SJCRH30 (cell line): ENCODE data around the gene TTC22. TPM values are rescaled to one million over a fixed set of nuclear protein-coding genes. Genes with fewer than 3 reads are reported as not detected.

Source experiments
- DNase-seq, 2 experiments: peaks; one replicate each; pipeline ENCODE4 v3.0.0-alpha.2; 2015 to 2020
- H3K27ac ChIP-seq: fragments of 250-450 bp; sonication (Bioruptor Pico); 2 replicates; pipeline ENCODE4 v1.5.1; 2020; ENCODE audit warnings: mild to moderate bottlenecking, moderate library complexity
- H3K27me3 ChIP-seq: fragments of 250-450 bp; sonication (Bioruptor Pico); 2 replicates; pipeline ENCODE4 v1.5.1; 2020; ENCODE audit warnings: mild to moderate bottlenecking, moderate library complexity
- H3K36me3 ChIP-seq: fragments of 250-450 bp; sonication (Bioruptor Pico); 2 replicates; pipeline ENCODE4 v1.5.1; 2020; ENCODE audit warnings: mild to moderate bottlenecking, moderate library complexity
- H3K4me1 ChIP-seq: fragments of 250-450 bp; sonication (Bioruptor Pico); 2 replicates; pipeline ENCODE4 v1.5.1; 2020; ENCODE audit warnings: mild to moderate bottlenecking, moderate library complexity
- H3K4me3 ChIP-seq: fragments of 250-450 bp; sonication (Bioruptor Pico); 2 replicates; pipeline ENCODE4 v1.5.1; 2020; ENCODE audit warnings: mild to moderate bottlenecking, moderate library complexity
- H3K9me3 ChIP-seq: fragments of 250-450 bp; sonication (Bioruptor Pico); replicated peaks from 2 replicates; pipeline ENCODE4 v1.5.1; 2020; ENCODE audit warnings: mild to moderate bottlenecking, moderate library complexity
- total RNA-seq: library from RNA; depleted of rRNA; stranded (reverse); fragments of >200 nt; shearing (Covaris generic); gene quantifications from 2 replicates; pipeline ENCODE4 v1.2.3, GENCODE V29; 2014

Gene TTC22
- total RNA-seq, 1 experiment from 2014 or later, result not detected

DNA sequence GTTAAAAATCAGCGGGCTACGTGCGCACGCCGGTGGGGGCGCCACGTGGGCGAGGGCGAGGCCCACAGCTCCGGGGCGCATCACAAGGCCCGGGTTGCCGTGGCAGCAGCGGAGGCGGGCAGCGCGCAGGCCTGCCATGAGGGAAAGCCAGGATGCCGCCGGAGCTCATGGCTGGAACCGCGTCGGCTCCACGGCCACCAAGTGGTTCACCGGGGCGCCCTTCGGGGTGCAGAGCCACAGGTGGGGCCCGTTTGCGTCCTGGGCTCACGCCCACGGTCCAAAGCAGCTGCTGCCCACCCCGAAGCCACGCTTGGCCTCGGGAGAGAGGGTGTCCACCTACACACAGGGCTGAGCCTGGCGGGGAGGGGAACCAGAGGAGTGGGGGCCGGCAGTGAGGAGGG lies 4.9 kb upstream of the TTC22 start:
- DNase-seq, result no peak
- Histone ChIP-seq H3K27me3 (0 out of 2 replicates have a peak, but pooled peaks cover 4% of the 10 kb centered on the region), H3K36me3 (no peaks in the 10 kb centered on the region), H3K9me3 (no peaks in the 10 kb centered on the region), H3K4me3 (no peak overlapping the region), H3K27ac (no peak overlapping the region), H3K4me1 (no peaks in the 10 kb centered on the region)

DNA sequence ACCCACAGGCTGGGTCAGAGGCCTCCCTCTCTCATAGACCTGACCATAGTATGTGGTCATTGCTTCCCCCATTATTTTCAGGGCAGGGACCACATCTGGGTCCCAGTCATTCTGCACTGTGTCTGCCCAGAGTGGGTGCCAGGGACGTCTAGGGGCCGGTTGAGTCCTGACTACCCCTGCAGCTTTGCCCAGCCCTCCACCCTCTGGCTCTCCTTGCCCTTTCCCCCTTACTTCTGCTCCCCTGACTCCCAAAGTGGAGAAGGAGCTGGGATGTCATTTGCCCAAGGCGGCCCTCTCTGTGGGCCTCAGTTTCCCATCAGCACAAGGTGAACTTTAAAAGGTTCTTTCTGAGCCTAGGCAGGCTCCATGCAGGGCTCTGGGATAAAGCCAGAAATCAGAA lies 4.3 kb upstream of the TTC22 start:
- DNase-seq, result no peak
- H3K4me3 ChIP-seq, result no peak overlapping the region
- H3K27ac ChIP-seq, result no peak overlapping the region
- H3K4me1 ChIP-seq, result no peaks in the 10 kb centered on the region
- H3K9me3 ChIP-seq, result no peaks in the 10 kb centered on the region
- H3K36me3 ChIP-seq, result no peaks in the 10 kb centered on the region
- 0 out of 2 replicates have a peak, but pooled peaks cover 4% of the 10 kb centered on the region for H3K27me3 ChIP-seq

DNA sequence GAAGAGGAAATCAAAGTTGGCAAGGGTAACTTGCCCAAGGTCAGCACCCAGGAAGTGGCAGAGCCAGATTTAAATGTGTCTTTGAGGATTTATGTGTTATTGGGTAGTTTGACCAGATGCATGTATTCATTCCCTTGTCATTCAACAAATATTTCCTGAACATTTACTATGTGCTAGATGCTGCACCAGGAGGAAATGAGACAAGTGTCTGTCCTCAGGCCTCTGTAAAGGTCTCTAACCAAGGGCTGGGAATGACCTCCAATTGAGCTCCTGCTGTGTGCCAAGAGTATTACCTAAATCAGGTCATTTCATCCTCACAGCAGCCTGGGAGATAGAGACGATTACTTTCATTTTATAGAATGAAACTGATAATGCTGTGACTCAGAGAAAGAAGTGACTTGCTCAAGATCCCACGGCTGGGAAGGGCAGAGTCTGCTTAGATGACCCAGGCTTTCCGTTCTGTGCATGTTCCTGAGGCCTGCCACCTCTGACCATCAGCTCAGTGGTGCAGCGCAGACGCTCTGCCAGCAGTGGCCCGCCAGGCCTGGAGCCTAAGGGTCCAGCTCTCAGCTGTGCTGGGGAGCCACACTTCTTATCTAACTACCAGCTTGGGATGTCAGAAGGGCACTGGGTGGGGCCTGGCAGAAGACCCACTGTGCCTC lies 3.5 kb upstream of the TTC22 start:
- H3K4me1 ChIP-seq, result no peaks in the 10 kb centered on the region
- H3K27me3 ChIP-seq, result 0 out of 2 replicates have a peak, but pooled peaks cover 4% of the 10 kb centered on the region
- H3K27ac ChIP-seq, result no peak overlapping the region
- H3K9me3 ChIP-seq, result no peaks in the 10 kb centered on the region
- H3K4me3 ChIP-seq, result no peak overlapping the region
- no peaks in the 10 kb centered on the region for H3K36me3 ChIP-seq
- DNase-seq, result no peak

DNA sequence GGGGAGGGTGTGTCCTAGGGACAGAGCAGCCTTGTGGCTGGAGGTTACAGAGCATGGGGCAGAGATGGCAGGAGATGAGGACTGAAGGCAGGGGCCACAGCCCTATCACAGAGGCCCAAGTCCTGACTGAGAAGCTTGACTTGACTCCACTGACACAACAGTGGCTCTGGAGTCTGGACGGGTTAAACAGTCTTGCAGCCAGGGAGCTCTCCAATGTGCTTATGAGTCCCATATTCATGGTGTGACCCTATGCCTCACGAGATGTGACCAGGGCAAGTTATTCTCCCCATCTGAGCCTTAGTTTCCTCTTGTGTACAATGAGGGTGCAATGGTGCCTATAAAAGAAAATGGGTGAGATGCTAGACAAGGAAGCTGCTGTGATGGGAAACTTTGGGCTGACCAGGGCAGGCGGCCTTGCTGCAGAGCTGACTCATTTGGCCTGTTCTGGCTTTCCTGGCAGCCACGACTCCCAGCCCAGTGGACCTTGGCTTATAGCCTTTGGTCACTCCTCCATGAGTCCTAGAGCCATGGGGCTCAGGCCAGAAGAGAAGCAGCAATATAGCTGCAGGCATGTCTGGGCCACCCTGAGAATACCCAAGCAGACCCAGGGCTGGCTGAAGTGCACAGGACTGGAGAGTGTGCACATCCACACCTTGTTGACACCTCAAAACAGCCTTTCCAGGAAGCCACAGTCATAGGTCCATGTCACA lies 2.8 kb upstream of the TTC22 start:
- H3K27me3 ChIP-seq, result no peaks in the 10 kb centered on the region
- H3K4me3 ChIP-seq, result no peak overlapping the region
- H3K9me3 ChIP-seq, result no peaks in the 10 kb centered on the region
- no peaks in the 10 kb centered on the region for H3K36me3 ChIP-seq
- no peak overlapping the region for H3K27ac ChIP-seq
- no peaks in the 10 kb centered on the region for H3K4me1 ChIP-seq
- no peak for DNase-seq

DNA sequence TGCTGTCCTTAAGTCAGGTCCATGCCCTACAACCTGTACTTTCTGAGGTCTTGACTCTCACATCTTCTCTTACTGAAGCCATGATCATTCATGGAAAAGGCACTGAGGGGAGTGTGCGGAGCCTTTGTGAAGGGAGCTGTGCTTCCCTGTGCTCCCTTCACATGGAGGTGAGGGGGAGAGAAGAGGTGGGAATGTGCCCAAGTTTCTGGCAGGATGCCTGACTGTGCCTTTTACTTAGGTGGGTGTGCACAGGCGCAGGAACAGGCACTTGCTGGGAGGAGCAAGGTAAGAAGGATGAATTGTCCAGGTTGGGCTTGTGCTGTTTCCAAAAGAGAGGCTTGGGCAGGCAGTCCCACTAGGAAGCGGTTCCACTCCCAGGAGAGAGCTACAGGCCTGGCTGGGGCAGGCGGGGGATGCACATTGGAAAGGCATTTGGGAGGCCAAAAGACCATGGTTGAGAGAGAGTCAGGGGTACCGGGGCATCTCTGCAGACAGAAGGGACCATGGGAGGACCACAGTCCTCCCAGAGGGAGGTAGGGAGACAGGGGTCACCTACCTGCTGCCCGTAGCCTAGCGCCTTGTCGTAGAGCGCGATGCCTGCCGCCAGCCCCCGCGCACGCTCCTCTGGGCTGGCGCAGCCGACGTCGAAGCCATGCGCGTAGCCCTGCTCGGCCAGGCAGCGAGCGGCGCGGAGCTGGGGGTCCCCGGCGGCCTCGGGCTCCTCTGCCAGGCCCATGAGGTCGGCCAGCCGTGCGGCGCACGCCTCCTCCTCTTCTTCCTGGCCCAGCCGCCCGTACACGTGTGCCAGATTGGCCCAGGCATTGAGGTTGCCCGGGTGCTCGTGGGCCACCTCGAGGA lies 853 bp downstream of the TTC22 start:
- Histone ChIP-seq H3K4me3 (no peak overlapping the region), H3K9me3 (no peaks in the 10 kb centered on the region), H3K27me3 (no peaks in the 10 kb centered on the region; the same call in 1 of the 2 replicates), H3K36me3 (no peaks in the 10 kb centered on the region), H3K4me1 (no peaks in the 10 kb centered on the region), H3K27ac (no peak overlapping the region)
- DNase-seq, result no peak

DNA sequence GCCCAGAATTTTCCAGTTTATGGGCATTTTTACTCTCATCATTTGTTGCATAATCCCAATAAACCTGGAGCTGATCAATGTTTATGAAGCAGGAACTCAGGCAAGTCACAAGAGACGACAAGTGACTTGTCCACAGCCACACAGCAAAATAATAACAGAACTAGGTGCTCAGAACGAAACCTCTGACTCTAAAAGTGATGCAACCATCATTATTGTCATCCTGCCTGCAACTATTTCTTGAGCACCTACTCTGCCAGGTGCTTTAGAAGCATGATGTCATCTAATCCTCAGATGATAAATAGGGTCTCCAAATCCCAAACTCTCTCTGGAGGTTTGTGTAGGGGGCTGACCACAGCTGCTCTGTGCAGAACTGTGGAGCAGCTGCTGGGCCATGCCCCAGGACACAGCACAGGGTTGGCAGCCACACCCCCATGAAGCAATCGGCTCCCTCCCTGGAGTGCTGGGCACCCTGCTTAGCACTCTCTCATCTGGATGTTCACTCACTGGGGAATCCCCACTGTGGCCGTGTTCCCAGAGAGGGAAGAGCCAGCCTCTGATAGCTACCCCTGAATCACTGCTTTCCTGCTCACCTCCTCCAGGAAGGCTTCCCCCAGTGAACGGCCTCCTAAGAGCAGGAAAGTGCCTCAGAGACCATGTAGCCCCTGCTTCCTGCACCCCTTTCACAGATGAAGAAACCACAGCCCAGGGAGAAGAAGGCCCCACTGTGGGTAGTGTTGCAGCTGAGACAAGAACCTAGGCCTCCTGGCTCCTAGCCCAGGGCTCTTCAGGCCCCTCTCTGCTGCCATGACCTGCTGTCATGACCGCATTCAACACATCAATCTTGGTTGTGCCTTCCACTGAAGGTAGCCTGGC lies 2.1 kb downstream of the TTC22 start:
- Histone ChIP-seq H3K9me3 (no peaks in the 10 kb centered on the region), H3K4me3 (no peak overlapping the region), H3K27ac (no peak overlapping the region), H3K27me3 (no peaks in the 10 kb centered on the region; the same call in 1 of the 2 replicates), H3K4me1 (no peaks in the 10 kb centered on the region), H3K36me3 (no peaks in the 10 kb centered on the region)
- DNase-seq, result peak; percentile 26 to 45

DNA sequence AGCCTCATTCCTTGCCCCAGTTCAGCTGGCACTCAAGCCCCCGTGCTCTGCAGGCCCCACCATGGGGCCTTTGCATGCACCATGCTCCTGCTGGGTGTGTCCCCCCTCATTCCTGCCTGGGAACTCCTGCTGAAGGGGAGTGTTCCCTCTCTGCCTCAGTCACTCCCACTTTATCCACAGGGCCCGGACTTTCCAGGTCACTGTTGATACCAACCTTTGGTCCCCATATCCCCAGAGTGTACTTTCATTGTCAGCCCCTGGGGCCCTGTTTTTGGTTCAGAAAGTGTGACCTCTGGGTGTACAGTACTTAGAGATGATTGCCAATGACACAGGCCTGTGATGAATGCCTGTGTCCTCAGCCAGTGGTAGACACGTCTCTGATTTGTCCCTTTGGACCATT lies 2.9 kb downstream of the TTC22 start:
- no peak for DNase-seq
- Histone ChIP-seq H3K4me1 (no peaks in the 10 kb centered on the region), H3K9me3 (no peaks in the 10 kb centered on the region), H3K4me3 (no peak overlapping the region), H3K27me3 (no peaks in the 10 kb centered on the region; the same call in 1 of the 2 replicates), H3K36me3 (no peaks in the 10 kb centered on the region), H3K27ac (no peak overlapping the region)

DNA sequence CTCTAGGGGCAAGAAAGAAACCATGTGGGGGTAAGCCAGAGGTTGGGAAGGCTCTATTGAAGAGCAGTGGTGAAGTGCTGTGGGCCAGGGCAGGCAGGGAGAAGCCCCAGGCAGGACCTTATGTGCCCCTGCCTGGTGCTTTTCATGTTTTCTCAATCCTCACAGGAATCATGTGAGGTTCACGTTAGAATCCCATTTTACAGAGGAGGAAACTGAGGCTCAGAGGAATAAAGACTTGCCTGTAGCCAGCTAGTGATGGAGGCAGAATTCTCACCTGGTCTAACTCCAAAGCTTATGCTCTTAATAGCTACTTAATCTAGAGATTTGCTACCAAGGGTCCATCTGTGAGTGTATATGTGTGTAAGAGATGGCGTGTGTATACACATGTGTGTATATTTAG lies 4.2 kb downstream of the TTC22 start:
- Histone ChIP-seq H3K36me3 (no peaks in the 10 kb centered on the region), H3K4me3 (no peak overlapping the region), H3K4me1 (no peaks in the 10 kb centered on the region)

DNA sequence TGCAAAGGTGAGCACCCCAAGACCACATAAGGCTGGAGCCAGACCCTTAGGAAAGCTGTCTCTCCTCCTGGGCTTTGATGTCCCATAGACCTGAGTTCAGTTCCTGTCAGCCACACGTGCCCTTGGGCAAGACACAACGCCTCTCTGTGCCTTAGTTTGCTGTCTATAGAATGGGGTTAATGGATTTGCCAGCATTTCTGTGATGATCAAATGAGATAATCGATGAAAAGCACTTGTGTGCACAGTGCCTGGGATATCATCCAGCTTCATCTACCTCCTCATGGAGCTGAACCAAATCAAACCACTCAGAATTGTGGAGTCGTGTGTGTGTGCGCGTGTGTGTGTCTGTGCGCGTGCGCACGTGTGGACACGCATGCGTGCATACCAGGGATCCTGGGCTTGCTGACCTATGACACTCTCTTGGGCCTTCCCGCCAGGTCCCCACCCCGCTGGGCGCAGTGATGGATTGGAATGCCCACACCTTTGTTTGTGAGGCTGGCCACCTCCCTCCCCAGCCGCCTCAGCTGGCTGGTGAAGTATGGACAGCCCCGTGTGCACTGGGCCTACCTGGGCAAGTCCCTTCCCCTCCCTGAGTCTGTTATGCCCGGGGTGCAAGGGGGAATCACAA lies 5.2 kb downstream of the TTC22 start:
- no peaks in the 10 kb centered on the region for H3K4me1 ChIP-seq

More for the DNA sequence above, 4.2 kb downstream of the TTC22 start:
- H3K9me3 ChIP-seq, result no peaks in the 10 kb centered on the region
- no peak for DNase-seq
- H3K27me3 ChIP-seq, result no peaks in the 10 kb centered on the region; the same call in 1 of the 2 replicates
- no peak overlapping the region for H3K27ac ChIP-seq

DNA sequence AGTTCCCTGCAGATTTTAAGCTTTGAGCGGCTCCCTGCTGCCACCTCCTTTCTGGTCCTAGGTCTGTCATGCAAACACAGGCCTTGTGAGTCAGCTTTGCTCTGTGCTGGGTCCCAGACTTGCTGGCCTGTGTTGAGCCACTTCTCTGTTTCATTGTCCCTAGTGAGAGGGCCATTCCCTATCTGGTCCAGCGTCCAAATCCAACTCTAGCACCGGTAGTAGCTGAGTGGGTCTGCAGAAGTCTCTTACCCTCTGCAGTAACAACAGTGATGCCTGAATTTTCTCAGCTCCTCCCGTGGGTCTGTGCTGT lies 5.8 kb downstream of the TTC22 start:
- Histone ChIP-seq H3K4me3 (no peak overlapping the region), H3K27me3 (no peaks in the 10 kb centered on the region; the same call in 1 of the 2 replicates), H3K9me3 (no peaks in the 10 kb centered on the region), H3K4me1 (no peaks in the 10 kb centered on the region), H3K27ac (no peak overlapping the region), H3K36me3 (no peaks in the 10 kb centered on the region)
- DNase-seq, result no peak

More for the DNA sequence above, 5.2 kb downstream of the TTC22 start:
- Histone ChIP-seq H3K27me3 (no peaks in the 10 kb centered on the region; the same call in 1 of the 2 replicates), H3K4me3 (no peak overlapping the region), H3K36me3 (no peaks in the 10 kb centered on the region), H3K9me3 (no peaks in the 10 kb centered on the region), H3K27ac (no peak overlapping the region)
- no peak for DNase-seq

DNA sequence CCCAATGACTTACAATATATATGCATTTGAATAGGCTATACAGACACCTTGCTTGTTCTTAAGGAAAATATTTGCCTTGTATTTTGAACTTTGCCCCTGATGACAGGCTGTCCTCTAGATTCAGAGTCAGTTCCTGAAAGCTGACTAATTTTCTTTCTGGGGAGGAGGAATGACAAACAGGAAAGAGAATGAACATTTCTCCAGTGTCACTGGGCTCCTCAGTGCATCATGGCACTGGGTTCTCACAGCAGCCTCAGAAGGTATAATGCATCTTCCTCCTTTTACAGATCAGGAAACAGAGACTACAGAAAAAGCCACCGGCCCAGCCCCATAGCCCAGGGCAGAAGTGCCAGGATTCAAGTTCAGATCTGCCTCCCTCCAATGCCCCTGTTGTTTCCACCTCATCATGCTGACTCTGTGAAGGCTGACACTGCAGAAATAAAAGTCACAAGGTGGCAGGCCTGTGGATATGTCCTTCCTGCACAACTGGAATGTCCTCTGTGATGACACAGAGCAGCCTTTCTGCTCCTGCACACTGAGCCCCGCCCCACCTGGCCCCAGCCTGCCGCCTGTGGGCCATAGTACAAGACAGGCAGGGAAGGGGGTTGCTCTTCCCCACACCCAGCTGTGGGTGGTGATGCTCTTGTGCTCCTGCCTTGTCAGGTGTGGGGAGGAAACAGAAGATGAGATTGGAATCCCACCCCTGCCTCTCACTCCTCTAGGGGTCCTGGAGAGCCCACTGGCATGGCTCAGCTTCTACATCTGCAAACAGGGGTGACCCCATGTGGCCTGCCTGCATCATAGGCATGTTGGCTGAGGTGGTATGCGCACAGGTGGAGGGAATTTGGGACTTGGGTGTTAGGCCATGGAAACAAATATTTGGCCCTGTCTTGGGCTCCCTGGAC lies 6.4 kb downstream of the TTC22 start:
- DNase-seq, result no peak
- no peaks in the 10 kb centered on the region for H3K9me3 ChIP-seq
- H3K27me3 ChIP-seq, result no peaks in the 10 kb centered on the region; the same call in 1 of the 2 replicates
- no peaks in the 10 kb centered on the region for H3K36me3 ChIP-seq
- H3K27ac ChIP-seq, result no peak overlapping the region
- no peaks in the 10 kb centered on the region for H3K4me1 ChIP-seq
- H3K4me3 ChIP-seq, result no peak overlapping the region

DNA sequence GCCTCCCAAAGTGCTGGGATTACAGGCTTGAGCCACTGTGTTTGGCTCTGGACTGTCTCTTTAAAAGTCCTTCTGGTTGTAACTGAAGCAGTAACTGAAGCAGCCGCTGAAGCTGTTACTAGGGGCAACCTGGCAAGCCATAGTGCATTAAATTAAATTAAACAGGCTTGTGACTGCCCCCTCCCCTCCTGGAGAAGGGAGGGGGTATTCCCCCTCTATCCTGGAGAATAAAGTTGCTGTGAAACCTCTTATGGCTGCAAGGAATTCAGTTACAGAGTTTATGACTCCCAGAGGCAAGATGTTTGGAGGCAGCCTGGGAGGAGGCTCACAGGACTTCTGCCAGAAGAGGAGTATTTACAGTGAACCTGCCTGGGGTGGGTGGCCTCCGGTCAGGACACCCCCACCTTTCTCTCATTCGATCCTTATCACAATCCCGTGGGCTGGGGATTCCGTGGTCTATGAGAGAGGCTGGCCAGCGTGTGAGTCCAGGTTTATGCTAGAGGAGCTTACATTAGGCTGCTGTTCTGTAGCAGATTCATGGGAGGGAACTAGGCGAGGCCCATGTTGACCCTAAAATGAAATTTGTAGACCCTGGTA lies 8.3 kb downstream of the TTC22 start:
- H3K36me3 ChIP-seq, result no peaks in the 10 kb centered on the region
- no peak overlapping the region for H3K27ac ChIP-seq
- DNase-seq, result no peak
- H3K9me3 ChIP-seq, result no peaks in the 10 kb centered on the region
- no peaks in the 10 kb centered on the region for H3K4me1 ChIP-seq
- no peak overlapping the region for H3K4me3 ChIP-seq
- H3K27me3 ChIP-seq, result peaks cover 7% of the 10 kb centered on the region; the same call in 1 of the 2 replicates
